Activated CD4-positive, alpha-beta T cell treated with anti-CD3 and anti-CD28 coated beads, Interleukin-2, amount 10 ng/mL, durations not matched to agents 7 days and 5 days (primary cell): ENCODE results near the gene NAV2. TPM values are rescaled to one million over a fixed set of nuclear protein-coding genes. Genes with fewer than 3 reads are reported as not detected.

Source experiments
- CTCF ChIA-PET: fragments of 350-600 bp; sonication (Branson Sonifier 250); formaldehyde crosslinking; loops from one replicate; lab custom pipeline; 2021; ENCODE audit warnings: antibody characterized with exemption; lab: Charles Lee
- POLR2A ChIA-PET: fragments of 350-600 bp; sonication (Branson Sonifier 250); formaldehyde crosslinking; loops from one replicate; lab custom pipeline; 2021; ENCODE audit warnings: antibody characterized with exemption; lab: Charles Lee
- DNase-seq: peaks from one replicate; pipeline ENCODE4 v3.0.0-alpha.2; 2020
- H3K27ac Mint-ChIP-seq: one replicate; pipeline ENCODE4 v1.8.0; 2021; ENCODE audit warnings: mild to moderate bottlenecking, moderate library complexity, mixed read lengths
- H3K27me3 Mint-ChIP-seq: one replicate; pipeline ENCODE4 v1.8.0; 2021; ENCODE audit warnings: mixed read lengths
- H3K36me3 Mint-ChIP-seq: one replicate; pipeline ENCODE4 v1.8.0; 2021; ENCODE audit warnings: low read depth, mixed read lengths
- H3K4me1 Mint-ChIP-seq: one replicate; pipeline ENCODE4 v1.8.0; 2021; ENCODE audit warnings: mixed read lengths
- H3K4me3 Mint-ChIP-seq: one replicate; pipeline ENCODE4 v1.8.0; 2021; ENCODE audit warnings: mild to moderate bottlenecking, moderate library complexity, mixed read lengths
- H3K9me3 Mint-ChIP-seq: one replicate; pipeline ENCODE4 v1.8.0; 2021; ENCODE audit warnings: mixed read lengths
- total RNA-seq, 2 experiments: library from RNA; stranded (reverse); gene quantifications; one replicate each; pipeline ENCODE4 v1.2.3, GENCODE V29; 2021

The NAV2 gene
- total RNA-seq, 2 experiments from 2014 or later: 0.29 to 1.1 TPM

DNA sequence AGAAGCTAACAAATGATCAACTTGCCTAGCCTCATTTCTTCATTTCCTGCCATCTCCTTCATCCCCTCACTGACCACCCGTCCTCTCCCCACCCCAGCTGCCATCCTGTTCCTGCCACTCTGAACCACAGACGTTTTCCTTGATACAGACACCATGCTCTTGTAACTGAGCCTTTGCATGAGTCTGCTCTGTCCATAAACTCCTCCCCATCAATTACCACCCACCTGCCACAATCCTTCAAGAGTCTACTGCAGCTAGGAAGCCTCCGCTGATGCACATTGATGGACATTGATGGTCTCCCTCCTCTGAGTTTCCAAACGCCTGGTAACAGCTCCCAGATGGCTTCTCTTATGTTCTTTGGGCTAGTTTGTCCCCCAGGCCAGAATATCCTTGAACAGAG, 253.8 kb downstream of the NAV2 start:
- POLR2A ChIA-PET: no interaction called here
- H3K4me1 Mint-ChIP-seq: peaks cover 21% of the 10 kb centered on the region
- no peak overlapping the region for H3K4me3 Mint-ChIP-seq
- CTCF ChIA-PET: no interaction called here
- H3K9me3 Mint-ChIP-seq: no peaks in the 10 kb centered on the region
- H3K36me3 Mint-ChIP-seq: no peaks in the 10 kb centered on the region
- no peak for DNase-seq
- no peak overlapping the region for H3K27ac Mint-ChIP-seq
- peaks cover 11% of the 10 kb centered on the region for H3K27me3 Mint-ChIP-seq

DNA sequence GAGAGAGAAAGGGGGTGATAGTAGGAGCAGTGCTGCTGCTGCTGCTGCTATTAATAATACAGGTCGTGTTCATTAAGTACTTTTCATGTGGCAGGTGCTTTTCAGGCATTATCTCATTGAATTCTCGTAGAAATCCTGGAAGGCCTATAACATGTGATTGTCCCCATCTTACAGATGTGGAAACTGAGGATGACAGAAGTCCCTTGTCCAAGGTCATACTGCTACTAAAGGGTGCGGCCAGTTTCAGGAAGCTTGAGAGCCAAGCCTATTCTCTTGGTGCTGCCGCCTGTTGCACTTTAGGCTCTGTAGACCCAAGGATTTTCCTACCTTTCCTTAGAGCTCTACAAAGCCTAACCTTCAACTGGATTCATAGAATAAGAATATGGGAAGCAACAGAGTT, 254.3 kb downstream of the NAV2 start:
- Mint-ChIP-seq H3K27me3 (peaks cover 11% of the 10 kb centered on the region), H3K27ac (no peak overlapping the region), H3K4me1 (peaks cover 21% of the 10 kb centered on the region), H3K9me3 (no peaks in the 10 kb centered on the region), H3K4me3 (no peak overlapping the region), H3K36me3 (no peaks in the 10 kb centered on the region)
- CTCF ChIA-PET: interaction anchor here (0.6 kb wide), 1 partner anchor 1030 kb away, joined by 7 read pairs; no protein-coding TSS in a partner anchor
- POLR2A ChIA-PET: no interaction called here
- no peak for DNase-seq

DNA sequence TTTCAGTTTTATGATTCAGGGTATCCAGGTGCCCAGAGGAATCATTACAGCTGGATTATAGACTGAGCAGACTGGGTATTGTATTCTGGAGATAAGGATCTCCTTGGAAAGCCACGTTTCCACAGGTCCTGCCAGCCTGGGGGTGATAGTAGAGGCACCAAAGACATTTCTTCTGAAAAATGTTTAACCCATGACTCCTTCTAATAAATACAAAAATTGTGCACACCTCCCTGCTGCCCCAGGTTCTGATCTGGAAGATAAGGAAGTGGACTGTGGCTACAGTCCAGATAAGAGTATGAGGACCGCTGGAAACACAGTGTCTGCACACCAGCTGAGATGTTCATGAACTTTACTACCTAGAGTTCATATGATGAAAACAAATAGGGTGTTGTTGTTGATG, 255.2 kb downstream of the NAV2 start:
- Mint-ChIP-seq H3K36me3 (no peaks in the 10 kb centered on the region), H3K4me3 (no peak overlapping the region), H3K27ac (no peak overlapping the region), H3K27me3 (peaks cover 13% of the 10 kb centered on the region), H3K9me3 (no peaks in the 10 kb centered on the region), H3K4me1 (peaks cover 21% of the 10 kb centered on the region)
- DNase-seq: no peak
- POLR2A ChIA-PET: no interaction called here
- CTCF ChIA-PET: no interaction called here

DNA sequence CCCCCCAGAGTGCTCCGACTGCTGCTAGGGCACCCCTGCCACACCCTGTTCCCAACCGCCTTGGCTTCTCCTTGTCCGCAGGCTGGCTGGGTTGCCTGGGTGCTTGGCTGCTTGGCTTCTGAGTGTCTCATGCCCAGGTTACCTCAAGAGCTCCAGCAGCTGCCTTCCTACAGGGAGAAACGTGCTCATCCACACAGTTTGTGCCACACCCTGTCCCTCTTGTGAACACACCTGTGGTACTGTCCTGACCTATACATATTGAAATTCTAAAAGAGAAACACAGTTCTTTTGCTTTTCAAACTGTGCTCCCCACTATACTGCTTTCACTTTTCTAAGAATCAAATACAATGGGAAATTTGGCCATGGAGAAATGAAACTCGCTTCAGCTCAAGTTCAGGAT, 256.2 kb downstream of the NAV2 start:
- peaks cover 15% of the 10 kb centered on the region for H3K4me1 Mint-ChIP-seq
- H3K27ac Mint-ChIP-seq: no peak overlapping the region
- no peak for DNase-seq
- H3K4me3 Mint-ChIP-seq: no peak overlapping the region
- peaks cover 13% of the 10 kb centered on the region for H3K27me3 Mint-ChIP-seq
- ChIA-PET CTCF (no interaction called here), POLR2A (no interaction called here)
- H3K36me3 Mint-ChIP-seq: no peaks in the 10 kb centered on the region
- H3K9me3 Mint-ChIP-seq: no peaks in the 10 kb centered on the region

DNA sequence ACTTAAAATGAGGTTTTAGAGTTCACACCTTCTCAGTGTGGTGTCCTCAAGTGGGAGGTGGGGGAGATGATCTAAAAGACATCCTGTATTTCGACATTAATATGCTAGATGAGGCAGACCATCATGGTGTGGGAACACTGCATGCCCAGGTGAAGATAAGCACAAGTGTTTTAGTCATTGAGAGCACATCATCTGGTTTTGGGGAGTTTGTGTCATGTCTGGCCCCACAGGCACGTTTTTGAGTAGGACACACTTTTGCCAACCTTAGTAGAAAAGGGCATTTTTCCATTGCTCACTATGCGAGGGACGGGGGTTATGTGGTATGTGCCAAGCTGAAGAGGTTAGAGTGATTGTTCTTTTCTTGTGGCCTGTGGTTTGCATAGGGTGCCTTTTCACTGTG, 258.3 kb downstream of the NAV2 start:
- DNase-seq: no peak
- no peaks in the 10 kb centered on the region for H3K9me3 Mint-ChIP-seq

DNA sequence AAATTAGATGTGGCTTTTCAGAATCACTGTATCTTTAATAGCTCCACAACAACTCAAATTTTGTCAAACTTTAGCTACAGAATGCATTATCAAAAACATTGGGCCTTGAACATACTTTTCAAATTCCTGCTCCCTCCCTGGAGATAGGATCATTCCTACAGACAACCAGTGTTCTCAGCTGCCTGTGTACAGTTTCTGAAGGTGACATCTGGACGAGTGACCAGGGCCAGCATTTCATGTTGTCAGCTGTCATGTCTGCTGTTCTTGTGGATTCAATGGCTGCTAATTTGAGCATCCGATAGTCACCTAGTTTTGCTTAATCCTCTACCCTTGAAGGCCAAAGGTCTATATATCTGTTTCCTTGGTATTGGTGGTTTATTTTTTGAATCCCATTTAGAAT, 259.5 kb downstream of the NAV2 start:
- Mint-ChIP-seq H3K4me1 (peaks cover 12% of the 10 kb centered on the region), H3K4me3 (no peak overlapping the region), H3K36me3 (no peaks in the 10 kb centered on the region), H3K27ac (no peak overlapping the region), H3K27me3 (peaks cover 10% of the 10 kb centered on the region), H3K9me3 (no peaks in the 10 kb centered on the region)
- ChIA-PET CTCF (no interaction called here), POLR2A (no interaction called here)
- no peak for DNase-seq

More for the DNA sequence above, 258.3 kb downstream of the NAV2 start:
- no peak overlapping the region for H3K27ac Mint-ChIP-seq
- no peak overlapping the region for H3K4me3 Mint-ChIP-seq
- peaks cover 10% of the 10 kb centered on the region for H3K27me3 Mint-ChIP-seq
- H3K4me1 Mint-ChIP-seq: peaks cover 12% of the 10 kb centered on the region
- POLR2A ChIA-PET: no interaction called here
- H3K36me3 Mint-ChIP-seq: no peaks in the 10 kb centered on the region
- CTCF ChIA-PET: no interaction called here

DNA sequence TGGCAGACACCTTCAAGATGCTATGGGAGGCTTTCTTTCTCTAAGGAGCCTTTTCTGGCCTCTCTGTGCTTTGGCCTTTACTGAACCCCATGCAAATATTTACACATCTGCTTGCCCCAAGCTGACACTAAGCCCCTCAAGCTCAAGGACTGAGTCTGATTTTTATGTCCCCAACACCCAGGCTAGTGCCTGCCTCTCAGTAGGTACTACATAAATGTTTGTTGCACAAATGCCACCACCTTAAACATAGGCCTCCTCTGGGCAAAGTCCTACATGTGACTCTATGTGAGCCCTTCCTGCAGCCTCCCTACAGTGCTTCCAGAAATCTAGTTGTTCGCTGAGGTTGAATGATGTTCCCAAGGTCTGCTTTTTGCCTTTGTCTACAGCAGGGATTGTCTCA, 260.0 kb downstream of the NAV2 start:
- DNase-seq: no peak
- no peak overlapping the region for H3K27ac Mint-ChIP-seq
- H3K36me3 Mint-ChIP-seq: no peaks in the 10 kb centered on the region
- POLR2A ChIA-PET: no interaction called here
- H3K27me3 Mint-ChIP-seq: peaks cover 10% of the 10 kb centered on the region
- CTCF ChIA-PET: no interaction called here
- peaks cover 12% of the 10 kb centered on the region for H3K4me1 Mint-ChIP-seq
- H3K9me3 Mint-ChIP-seq: no peaks in the 10 kb centered on the region
- no peak overlapping the region for H3K4me3 Mint-ChIP-seq

DNA sequence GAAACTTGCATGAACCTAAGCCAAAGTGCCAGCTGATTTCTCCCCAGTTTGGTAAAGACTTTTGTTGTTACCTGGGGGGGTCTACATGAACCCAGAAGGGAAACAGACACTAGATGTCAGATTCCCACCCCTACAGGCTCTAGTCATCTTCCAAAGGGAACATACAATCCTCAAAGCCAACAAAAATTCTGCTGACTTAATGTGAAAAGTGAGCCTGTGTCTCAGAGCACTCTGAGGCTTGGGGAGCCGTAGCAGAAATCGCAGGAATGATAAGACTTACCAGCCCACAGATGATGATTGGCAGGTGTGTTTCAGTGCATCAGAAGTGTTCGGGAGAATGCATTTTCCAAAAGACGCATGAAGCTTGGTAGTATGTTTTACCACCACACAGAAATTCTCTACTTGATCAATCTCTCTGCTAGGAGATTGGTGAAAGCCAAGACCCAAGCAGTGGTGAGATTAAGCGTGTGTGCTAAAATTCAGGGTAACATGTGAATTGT, 260.5 kb downstream of the NAV2 start:
- Mint-ChIP-seq H3K36me3 (no peaks in the 10 kb centered on the region), H3K4me3 (no peak overlapping the region), H3K4me1 (peaks cover 12% of the 10 kb centered on the region), H3K27me3 (peaks cover 10% of the 10 kb centered on the region), H3K9me3 (no peaks in the 10 kb centered on the region), H3K27ac (no peak overlapping the region)
- ChIA-PET CTCF (no interaction called here), POLR2A (no interaction called here)
- DNase-seq: no peak

DNA sequence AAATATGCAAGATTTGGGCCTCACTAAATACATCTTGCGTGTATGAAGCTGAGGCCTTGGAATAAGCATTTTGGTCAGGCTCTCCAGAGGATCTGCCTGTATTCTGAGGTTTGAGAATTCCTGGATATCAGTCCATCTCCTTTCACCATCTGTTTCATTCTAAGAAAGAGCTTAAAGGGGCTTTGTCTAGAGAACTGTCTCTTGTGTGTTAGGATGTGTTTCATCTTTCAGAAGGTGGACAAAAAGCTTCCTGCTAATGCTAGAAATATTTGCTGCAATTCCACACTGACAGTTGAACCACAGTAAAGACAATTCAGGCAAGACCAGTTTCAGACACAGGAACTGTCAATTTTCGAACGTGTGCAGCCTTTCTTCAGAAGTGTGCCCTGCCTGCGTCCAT, 262.2 kb downstream of the NAV2 start:
- Mint-ChIP-seq H3K4me1 (peaks cover 22% of the 10 kb centered on the region), H3K4me3 (no peak overlapping the region), H3K27ac (no peak overlapping the region), H3K27me3 (peaks cover 12% of the 10 kb centered on the region), H3K9me3 (no peaks in the 10 kb centered on the region), H3K36me3 (no peaks in the 10 kb centered on the region)
- DNase-seq: no peak
- ChIA-PET POLR2A (no interaction called here), CTCF (interaction anchor here (1.0 kb wide), 1 partner anchor 23 kb away, joined by 3 read pairs; no protein-coding TSS in a partner anchor)

DNA sequence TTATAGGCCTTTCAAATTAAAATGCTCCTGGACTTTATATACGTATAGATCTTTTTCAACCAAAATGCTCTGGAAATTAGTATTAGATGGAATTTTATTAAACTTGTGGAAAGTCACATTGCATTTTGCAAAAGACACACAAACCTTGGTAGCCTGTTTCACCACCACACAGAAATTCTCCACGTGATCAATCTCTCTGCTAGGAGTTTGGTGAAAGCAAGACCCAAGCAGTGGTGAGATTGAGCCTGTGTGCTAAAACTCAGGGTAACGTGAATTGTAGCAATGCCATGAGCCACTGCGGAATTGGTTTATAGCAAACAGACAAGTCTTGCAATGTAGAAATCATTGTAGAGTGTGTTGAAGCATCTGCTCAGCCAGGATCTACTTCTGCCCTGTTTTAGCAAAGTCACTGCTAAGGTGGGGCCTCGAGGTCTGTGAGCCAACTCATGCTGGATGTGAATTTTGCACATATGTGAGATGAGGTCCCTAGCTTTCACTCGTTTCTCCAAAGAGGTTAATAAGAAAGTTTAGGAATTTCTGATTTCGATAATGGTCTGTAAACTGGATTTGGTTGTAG, 262.9 kb downstream of the NAV2 start:
- no peak for DNase-seq
- POLR2A ChIA-PET: no interaction called here
- CTCF ChIA-PET: interaction anchor here (1.0 kb wide), 1 partner anchor 23 kb away, joined by 3 read pairs; no protein-coding TSS in a partner anchor
- Mint-ChIP-seq H3K9me3 (no peaks in the 10 kb centered on the region), H3K36me3 (no peaks in the 10 kb centered on the region), H3K27me3 (peaks cover 9% of the 10 kb centered on the region), H3K4me3 (no peak overlapping the region), H3K4me1 (peaks cover 17% of the 10 kb centered on the region), H3K27ac (no peak overlapping the region)

DNA sequence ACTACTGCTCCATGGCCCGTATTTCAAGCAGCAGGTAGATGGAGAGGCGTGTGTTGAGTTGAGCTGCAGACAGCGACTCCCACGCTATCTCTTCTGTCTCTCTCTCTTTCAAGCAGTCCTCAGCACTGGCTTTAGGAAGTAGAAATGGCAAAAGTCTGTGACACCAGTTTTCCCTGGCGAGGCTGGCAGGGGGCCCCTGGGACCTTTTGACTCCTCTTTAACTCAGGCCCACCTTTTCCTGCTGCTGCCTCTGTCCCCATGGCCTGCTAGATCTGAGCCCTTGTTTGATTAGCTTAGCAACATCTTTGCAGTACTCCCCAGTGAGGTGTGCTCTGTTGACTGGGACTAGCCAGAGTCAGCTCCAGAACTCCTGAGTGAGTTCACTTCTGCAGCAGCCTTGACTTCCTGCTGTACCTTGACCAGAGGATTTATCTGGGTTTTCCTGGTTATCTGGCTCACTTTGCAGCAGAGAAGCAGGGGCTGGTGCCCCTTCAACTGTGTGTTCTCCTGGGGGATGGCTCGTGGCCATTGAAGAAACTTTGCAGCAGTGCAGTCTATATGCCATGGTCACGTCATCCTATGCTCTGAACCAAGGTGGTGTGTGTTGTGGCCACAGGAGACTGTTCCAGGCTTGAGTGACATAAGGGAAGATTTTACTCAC, 263.8 kb downstream of the NAV2 start:
- CTCF ChIA-PET: no interaction called here
- Mint-ChIP-seq H3K9me3 (no peaks in the 10 kb centered on the region), H3K27me3 (peaks cover 6% of the 10 kb centered on the region)

DNA sequence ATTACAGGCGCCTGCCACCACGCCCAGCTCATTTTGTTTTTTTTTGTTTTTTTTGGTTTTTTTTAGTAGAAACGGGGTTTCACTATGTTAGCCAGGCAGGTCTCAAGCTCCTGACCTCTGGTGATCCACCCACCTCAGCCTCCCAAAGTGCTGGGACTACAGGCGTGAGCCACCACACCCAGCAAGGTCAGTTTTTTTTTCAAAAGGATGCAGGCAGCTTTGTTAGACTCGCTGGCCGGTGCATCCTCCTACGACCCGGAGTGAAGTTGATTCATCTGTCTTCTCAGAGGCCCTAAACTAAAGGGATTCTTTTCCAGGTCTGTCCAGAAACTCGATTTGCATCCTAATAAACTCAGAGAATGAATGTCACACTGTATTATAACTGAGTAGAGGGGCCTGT, 265.3 kb downstream of the NAV2 start:
- H3K36me3 Mint-ChIP-seq: no peaks in the 10 kb centered on the region
- DNase-seq: no peak
- H3K4me1 Mint-ChIP-seq: peaks cover 10% of the 10 kb centered on the region
- H3K27me3 Mint-ChIP-seq: peaks cover 4% of the 10 kb centered on the region
- H3K4me3 Mint-ChIP-seq: no peak overlapping the region
- CTCF ChIA-PET: no interaction called here
- no peaks in the 10 kb centered on the region for H3K9me3 Mint-ChIP-seq
- H3K27ac Mint-ChIP-seq: no peak overlapping the region
- POLR2A ChIA-PET: no interaction called here

More for the DNA sequence above, 263.8 kb downstream of the NAV2 start:
- Mint-ChIP-seq H3K4me1 (peaks cover 10% of the 10 kb centered on the region), H3K27ac (no peak overlapping the region), H3K4me3 (no peak overlapping the region), H3K36me3 (no peaks in the 10 kb centered on the region)
- POLR2A ChIA-PET: no interaction called here
- DNase-seq: no peak

DNA sequence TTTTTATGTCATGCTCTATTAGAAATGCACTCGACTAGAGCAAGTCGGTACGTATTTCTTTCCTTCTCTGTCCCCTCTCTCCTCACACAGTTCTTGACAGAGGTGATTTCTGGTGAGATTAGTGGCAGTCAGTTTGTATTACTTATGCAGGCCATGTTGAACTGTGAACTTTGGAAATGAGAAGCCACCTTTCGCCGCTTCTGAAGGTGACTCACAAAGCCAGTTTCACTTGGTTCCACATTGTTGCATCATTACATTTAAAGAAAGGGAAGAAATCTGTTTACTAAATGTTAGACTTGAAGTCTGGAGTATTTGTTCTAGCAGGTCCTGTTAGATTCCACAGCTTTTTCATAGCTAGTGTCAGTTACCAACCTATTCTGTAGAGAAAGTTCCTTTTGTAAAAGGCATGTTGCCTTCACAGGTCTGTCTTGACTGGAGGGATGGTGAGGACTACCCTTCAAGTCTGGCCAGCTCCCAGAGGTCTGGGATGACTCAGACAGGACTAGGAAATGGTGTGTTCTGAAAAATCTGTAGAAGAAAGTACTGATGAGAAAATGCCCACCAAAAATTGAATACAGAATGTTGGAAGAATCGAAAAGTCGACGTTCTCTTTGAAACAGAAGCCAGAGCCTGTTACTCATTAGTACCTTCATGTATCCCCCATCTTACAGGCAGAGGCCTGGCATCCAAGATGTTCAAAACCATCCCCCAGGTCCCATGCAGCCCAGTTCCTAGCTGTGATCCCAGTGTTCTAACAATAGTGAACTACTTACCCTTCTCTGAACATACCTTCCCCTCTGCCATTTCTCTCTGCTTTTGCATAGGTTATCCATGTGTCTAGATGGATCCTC, 266.3 kb downstream of the NAV2 start:
- no peak for DNase-seq
- H3K9me3 Mint-ChIP-seq: no peaks in the 10 kb centered on the region
- CTCF ChIA-PET: no interaction called here
- no peak overlapping the region for H3K27ac Mint-ChIP-seq
- H3K4me3 Mint-ChIP-seq: no peak overlapping the region
- no peaks in the 10 kb centered on the region for H3K36me3 Mint-ChIP-seq
- peaks cover 10% of the 10 kb centered on the region for H3K4me1 Mint-ChIP-seq
- H3K27me3 Mint-ChIP-seq: peaks cover 4% of the 10 kb centered on the region
- POLR2A ChIA-PET: no interaction called here
